Posterior cingulate gyrus (tissue), 11 donors: ENCODE data around the gene GOLM1.

ENCODE experiments used
- DNase-seq, 10 donors: peaks; one replicate each; pipeline versions ENCODE4 v3.0.0 to v3.0.0-alpha.2; 2020 to 2021; ENCODE audit warnings: mixed read lengths in 3 of 10
- intact Hi-C: fragments of 100-400 bp; cut with DNase I; formaldehyde crosslinking; loops from one replicate; pipeline ENCODE4 v1.15.1; 2023

Gene GOLM1

DNA sequence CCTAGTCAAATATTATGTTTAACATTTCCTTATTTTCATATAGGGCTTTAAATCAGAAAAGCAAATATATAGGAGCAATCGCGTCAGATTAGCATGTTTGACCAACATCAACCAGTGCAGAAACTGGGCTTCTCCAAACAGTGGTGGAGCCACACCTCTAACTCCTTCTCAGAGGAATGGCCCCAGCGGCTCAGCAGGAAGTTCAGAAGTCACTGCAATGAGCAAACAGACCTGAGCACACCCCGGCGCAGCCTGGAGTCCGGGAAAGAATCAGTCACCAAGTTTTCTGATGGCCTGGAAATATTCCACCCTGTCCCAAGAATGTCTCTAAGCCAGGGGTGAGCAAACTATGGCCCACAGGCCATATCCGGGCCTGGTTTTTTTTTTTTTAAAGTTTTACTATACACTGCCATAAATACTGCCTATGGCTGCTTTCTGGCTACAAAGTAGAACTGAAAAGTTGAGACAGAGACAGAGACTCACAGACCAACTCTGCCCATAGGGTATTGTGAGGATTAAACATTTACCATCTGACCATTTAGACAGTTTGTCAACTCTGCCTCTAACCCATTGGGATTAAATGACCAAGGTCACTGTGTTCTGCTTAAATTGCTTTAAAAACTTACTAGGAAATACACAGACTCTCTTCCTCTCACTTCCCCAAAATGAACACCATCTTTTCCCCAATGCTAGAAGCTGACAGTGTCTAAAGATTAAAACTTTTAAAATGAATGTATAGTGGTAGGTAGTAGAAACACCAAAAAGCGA lies 5.4 kb downstream of the GOLM1 start:
- DNase-seq = no peak
- intact Hi-C loops = no loop called here

DNA sequence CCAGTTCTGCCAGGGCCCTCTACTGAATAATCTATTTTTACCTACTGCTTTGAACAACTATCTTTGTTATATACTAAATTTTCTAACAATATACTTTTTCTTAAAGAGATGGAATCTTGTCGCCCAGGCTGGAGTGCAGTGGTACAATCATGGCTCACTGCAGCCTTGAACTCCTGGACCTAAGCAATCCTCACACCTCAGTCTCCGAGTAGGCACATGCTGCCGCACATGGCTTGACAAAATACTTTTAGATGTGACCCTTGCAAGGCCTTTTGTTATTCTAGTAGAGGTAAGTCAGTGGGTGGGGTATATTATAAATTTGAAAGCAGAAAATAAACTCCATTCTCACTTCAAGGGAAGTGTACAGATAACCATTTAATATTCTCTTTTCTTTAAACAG lies 7.9 kb downstream of the GOLM1 start:
- intact Hi-C loops = no loop called here
- no peak for DNase-seq

DNA sequence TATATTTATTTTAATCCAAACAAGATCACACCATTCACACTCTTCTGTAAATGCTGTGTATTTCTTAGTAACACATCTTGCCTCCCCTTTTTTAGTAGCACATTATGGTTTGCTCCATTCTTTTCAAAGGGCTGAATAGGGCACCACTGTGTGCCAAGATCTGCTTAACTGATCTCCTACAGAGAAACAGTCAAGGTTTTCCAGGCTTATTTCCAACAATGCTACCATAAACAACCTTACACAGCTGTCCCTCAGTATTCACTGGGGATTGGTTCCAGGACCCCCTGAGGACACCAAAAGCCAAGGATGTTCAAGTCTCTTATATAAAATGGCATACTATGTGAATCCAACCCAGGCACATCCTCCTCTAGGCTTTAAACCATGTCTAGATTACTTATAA lies 16.5 kb downstream of the GOLM1 start:
- intact Hi-C loops = no loop called here
- DNase-seq = no peak

DNA sequence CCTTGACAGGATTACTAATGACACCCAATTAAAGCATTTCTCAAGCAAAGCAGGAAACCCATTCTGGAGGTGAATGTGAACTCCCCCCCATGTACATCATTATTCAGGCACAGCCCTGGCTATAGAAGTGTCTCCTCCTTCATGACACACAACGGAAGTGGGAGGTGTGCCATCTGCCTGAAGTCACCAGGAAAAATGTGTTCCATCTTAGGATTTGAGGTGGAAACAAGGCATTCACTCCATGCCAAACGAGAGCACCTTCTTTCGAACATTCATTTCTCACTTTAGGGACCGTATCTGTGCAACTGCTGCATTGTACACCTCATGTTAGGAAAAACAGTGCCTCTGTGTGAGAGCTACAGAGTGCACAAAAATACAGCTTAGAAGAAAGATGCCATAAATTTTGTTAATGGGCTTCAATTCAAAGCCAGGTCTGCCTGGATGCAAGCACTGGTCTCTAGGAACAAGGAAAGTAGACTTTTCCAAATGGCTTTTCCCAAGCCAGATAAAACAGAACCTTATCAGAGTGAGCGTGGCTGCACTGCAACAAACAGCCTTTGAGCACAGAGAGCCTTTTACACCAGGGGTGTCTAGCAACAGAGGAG lies 19.4 kb downstream of the GOLM1 start:
- DNase-seq = no peak
- intact Hi-C loops = no loop called here

DNA sequence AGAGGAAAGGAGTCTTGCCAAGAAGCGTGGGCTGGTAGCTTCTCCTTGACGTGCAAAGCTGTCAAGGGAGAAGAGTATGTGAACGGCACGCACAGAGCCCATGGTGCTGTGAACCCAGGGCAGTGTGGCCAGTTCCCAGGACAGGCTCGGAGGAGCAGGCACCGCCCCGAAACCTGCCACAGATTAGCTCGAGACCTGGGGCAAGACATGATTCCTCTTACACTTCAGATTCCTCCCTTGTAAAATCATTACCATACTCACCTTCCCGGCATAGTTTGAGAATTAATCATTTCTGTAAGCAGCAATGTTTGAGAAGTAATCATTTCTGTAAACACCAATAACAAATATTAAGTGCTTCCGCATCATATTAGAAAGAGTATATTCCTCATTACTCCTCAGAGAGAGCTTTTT lies 19.9 kb downstream of the GOLM1 start:
- DNase-seq = no peak
- intact Hi-C loops = no loop called here

DNA sequence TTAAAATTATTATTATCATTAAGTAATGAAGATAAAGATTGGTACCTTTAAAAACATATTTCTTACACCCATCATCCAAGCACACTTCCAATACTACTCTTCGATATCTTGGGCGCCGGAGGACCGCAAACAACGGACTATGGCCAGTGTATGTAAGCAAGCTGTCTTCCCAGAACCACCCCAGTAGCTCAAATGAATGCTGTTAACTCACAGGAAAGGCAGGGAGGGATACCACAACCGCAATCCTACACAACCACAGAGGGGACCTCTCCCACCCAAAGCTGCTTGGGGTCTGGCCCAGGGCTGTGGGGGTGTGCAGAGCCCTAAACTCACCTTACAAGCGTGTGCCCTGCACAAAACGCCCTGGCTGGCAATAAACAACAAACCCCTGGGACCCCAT lies 20.6 kb downstream of the GOLM1 start:
- no peak for DNase-seq
- intact Hi-C loops = no loop called here

DNA sequence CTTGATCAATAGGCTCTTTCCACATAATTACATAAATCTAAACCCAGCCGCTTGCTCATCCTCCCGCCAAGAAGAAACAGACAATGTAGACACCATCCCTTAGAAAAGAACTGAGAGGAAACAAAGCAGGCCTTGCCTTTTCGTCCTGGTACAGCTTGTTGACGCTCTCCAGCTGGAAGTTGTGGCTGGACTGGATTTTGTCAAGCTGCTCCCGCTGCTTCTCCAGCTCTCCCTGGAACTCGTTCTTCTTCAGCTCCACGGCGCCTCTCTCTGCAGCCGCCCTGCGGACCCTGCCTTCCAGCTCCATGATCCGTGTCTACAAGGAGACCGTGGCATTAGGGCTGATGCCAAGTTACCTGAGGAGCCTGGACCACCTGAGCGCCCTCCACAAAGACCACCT lies 22.1 kb downstream of the GOLM1 start:
- DNase-seq = peak in 3 of 10 donors; percentile 27 to 86 (median 40)
- intact Hi-C loops = no loop called here

DNA sequence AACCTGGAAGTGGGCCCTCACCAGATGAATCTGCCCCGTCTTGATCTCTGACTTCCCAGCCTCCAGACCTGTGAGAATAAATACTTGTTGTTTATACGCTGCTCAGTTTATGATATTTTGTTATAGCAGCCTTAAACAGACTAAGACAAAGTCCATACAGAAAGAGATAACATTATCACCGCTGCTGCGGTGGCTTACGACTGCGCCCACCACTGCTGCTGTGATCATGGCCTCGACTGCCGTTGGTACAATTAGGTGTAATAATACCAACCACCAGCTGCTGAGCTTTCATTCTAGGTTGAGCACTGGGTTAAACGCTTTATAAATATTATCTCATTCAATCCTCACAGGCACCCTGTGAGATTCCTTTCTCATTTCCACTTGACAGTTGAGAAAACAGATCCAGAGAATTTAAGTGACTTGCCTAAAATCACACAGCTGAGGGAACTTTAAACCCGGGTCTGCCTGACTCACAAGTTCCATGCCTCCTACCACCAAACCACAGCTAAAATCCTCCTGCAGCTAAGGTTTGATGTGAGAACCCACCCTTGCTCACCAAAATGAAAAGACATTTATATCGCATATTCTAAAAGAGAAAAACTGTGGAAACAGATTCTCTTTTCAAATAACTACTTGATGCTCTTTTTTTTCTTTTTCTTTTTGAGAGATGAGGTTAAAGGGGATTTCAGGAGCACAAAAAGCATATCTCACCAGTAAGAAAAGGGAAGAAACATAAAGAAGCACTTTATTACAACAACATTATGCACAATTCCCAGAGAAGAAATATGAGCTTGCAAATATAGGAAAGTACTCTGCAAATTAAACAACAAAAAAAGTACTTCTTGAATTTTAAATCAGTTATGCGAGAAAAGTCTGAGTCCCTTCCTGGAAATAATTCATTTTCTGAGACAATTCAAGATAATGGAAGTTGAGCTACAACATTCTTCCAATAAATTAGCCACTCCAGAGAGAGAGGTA lies 23.9 kb downstream of the GOLM1 start:
- intact Hi-C loops = no loop called here
- DNase-seq = no peak

DNA sequence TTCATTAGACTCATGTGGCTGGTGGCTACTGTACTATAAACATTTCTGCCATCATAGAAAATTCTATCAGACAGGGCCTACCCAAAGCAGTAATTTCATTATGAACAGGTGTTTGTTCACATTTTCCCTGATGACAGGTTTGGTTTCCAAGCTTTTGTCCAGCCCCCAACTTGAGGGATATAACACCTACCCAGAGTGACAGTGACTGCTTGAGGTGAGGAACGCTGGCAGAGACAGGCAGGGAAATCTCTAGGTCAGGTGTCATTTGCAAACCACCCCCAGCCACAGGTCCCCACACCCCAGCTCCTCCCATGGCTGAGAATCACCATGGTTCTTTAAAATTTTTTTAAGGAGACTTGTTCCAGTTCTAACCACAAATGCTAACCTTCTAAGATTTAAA lies 25.5 kb downstream of the GOLM1 start:
- DNase-seq = no peak
- intact Hi-C loops = no loop called here

DNA sequence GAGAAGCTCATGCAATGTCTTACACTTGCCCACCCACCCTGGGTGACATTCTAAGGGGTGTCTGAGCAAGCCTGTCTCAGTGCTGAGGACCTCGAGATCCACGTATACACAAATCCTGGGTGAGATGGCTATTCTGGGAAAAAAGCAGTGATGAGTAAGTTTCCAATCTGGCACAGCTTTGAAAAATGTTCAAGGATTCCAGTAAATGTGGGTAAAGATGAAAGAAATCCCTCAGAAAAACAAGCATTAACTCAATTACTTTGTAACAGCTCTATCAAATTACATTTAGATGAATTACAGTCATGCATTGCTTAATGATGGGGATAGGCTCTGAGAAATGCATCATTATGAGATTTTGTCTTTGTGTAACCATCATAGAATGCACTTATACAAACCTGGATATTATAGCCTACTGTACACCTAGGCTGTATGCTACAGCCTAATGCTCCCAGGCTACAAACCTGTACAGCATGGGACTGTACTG lies 26.9 kb downstream of the GOLM1 start:
- intact Hi-C loops = no loop called here

DNA sequence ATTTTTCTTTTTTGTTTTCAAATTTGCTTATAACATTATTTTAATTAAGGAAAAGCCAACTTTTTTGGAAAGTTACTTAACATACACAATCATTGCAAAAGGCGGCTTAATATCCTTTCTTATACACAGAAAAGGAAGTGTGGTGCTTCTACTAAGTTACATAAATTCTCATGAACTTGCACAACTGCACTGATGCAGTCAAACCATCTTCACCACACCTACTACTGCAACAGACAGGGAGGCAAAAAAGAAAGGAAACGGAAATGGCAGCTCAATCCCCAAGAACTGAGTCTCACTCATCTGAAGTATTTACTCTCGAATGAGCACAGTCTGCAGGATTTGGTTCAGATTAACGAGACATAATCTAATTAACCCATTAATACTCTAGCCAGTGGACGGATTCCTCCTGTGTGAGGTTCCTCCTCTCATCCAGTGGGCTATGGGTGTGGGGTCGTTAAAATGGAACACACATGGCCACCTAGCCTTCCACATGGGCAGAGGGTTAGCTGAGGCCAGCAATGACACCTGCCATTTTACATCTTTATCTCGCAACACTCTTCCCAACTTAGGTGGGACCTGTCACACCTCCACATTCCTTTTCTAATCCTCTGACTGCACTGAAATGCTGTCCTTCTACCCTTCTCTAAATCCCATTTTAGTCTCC lies 30.0 kb downstream of the GOLM1 start:
- intact Hi-C loops = no loop called here
- DNase-seq = no peak

More for the DNA sequence above, 26.9 kb downstream of the GOLM1 start:
- DNase-seq = no peak

DNA sequence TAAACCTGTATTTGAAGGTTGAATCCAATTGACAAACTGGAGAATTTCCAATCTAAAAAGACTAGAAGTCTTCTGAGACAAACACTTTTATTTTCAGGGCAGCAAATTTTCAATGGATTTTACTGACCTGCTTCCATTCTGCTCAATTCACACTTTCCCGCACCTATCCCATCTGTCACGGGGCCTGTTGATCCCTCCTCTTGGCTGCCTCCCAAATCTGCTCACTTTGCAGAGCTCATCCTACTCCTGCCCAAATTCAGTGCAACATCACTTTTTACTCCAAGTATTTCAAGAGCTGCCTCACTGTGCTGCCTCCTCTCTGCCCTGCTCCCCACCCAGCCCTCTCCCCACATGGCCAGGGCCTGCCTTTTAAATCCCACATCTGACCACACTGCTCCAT lies 35.1 kb downstream of the GOLM1 start:
- DNase-seq = no peak
- intact Hi-C loops = no loop called here

DNA sequence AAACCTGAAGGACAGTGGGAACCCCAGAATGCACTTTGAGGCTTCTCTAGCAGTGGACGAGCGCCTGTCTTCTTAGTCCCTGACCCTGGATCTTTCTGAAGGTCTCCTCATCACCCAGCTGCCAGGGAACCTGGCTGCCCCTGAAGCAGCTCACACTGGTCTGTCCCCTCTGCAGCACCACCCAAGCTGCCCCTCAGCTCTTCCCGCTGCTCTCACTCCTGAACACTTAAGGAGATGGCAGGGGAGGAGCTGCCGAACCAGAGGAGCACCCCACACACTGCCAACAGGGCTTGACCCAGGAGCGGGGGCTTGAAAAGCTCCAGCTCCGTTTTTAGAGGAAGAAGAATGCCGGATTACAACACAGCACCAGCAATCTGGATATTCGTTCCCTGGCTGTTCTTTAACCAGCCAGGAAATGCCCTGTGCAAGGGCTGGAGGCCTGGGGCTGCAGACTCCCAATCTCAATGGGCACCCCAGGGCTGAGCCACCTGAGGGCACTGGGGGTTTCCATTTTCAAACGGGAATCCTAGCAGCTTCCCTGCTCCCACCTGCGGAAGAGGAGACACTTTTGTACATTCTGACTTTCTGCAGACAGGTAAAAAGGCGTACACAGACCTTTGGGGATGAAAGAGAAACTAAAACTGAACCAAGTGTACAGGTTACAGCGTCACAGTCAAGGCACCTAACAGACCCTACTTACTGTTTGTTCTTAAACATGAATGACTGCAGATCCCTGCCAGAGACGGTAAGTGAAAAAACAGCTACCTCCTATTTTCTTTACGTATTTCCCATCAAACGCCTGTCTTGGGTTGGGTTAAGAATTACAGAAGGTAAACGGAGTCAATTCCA lies 36.3 kb downstream of the GOLM1 start:
- intact Hi-C loops = no loop called here
- no peak for DNase-seq

DNA sequence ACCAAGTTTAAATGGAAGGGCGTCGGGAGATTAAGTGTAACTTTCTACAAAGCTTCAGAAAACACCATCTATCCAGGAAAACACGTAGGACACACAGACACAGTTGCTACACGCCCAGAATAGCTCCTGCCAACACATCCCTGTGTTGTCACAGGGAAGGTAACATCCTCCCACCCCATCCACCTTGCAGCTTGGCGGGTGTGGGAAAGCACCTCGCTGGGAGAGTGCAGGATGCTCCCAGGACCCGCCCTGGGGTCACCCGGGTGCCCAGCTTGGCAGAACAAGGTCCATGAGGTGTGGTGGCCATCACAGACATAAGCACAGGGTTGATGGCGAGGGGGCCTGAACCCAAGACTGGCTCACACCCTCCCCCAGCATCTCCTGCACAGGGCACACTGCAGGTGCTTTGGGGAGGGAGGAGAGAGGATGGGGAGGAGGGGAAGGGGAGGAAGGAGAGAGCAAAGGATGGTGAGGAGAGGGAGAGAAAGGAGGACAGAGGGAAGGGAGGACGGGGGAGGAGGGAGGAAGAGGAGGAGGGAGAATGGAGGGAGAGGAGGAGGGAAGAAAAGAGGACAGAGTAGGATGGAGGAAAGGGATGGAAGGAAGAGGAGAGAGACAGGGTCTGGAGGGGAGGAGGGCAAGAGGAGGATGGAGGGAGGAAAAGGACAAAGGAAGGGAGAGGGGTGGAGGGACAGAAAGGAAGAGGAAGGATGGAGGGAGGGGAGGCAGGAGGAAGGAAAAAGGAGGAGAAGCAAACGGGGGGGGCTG lies 37.2 kb downstream of the GOLM1 start:
- DNase-seq = no peak
- intact Hi-C loops = no loop called here

DNA sequence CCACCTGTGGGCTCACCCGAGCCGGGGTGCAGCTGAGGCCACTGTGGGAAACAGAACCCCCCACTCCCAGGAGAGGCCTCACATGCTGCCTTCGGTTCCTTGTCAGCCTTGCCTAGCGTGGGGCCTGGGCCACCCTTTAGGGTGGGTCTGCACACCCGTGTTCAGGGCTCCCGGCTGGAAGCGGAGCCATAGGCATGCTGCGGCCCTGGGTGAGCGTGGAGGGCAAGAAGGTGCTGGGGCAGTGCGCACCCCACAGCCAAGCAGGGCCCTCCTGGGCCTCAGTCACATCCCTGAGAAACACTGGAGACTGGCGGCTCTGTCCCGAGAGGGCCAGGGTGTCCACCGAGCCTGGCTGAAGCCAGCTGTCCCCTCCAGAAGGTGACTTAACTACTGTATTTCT lies 41.9 kb downstream of the GOLM1 start:
- no peak for DNase-seq
- intact Hi-C loops = no loop called here

DNA sequence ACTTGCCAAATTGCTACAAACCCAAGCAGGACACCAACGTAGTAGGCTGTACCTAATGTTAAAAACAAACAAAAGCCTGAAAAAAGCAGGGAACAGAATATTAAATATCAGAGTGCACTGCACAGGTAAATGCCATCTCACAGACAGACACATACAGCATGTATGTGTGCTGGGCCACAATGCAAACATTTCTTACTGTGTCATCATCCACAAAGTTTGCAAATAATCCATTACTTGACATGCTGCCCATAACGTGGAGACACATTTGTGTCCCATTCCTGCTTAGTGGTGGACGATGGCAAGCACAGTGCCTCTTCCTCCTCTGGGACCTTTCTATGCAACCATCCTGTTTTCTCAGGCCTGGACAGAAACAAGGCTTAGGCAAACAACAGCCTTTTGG lies 44.7 kb downstream of the GOLM1 start:
- DNase-seq = no peak
- intact Hi-C loops = no loop called here

DNA sequence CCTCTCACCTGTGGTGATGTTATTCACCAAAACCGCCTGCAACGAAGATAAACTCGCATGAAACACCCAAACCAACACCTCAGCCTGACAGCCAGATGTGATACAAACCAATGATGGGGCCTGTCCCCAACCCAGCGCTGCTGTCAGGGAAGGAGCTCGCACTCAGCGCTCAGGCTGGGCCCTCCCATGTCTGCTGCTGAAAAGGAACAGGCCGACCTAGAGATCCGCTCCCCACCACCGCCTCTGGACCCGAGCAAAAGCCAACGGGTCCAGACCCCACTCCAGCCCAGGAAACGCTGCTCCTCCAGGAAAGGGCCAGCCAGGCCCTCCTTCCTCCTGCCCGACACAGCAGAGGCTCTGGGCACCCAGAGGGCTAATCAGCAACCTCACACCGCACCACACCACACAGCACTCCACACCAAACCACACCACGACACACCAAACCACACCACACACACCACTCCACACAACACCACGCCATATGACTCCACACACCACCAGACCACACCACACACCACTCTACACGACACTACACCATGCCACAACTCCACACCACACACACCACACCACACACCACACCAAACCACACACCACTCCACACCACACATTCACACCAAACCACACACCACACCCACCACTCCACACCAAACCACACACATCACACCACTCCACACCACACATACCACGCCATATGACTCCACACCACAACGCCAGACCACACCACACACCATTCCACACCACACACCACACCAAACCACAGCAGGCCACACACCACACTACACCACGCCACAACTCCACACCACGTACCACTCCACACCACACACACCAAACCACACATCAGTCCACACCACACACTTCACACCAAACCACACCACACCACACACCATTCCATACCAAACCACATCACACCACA lies 46.5 kb downstream of the GOLM1 start:
- DNase-seq = no peak
- intact Hi-C loops = no loop called here
